Thoracic aorta (tissue), 2 donors: ENCODE measurements around the gene LDLR. TPM values are rescaled to one million over a fixed set of nuclear protein-coding genes. Genes with fewer than 3 reads are reported as not detected.

Experiments
- ATAC-seq: fragments of 150-250 bp; one replicate; pipeline ENCODE4 v1.8.0; 2017; ENCODE audit warnings: low read depth; ENCODE audit not compliant: insufficient number of reproducible peaks, low FRiP score
- DNase-seq: peaks from one replicate; pipeline ENCODE4 v3.0.0-alpha.2; 2020; ENCODE audit warnings: low spot score
- H3K27ac ChIP-seq, 2 donors: fragments of 200-600 bp; sonication (generic); 1 replicate in 1 of 2; 2 replicates in 1 of 2; pipeline ENCODE4 v1.5.1; 2016; ENCODE audit warnings: mild to moderate bottlenecking in 2 of 2, moderate library complexity in 2 of 2
- H3K27me3 ChIP-seq: fragments of 200-600 bp; sonication (generic); replicated peaks from 2 replicates; pipeline ENCODE4 v1.6.0; 2016; ENCODE audit warnings: mild to moderate bottlenecking; ENCODE audit not compliant: insufficient read depth
- H3K36me3 ChIP-seq: fragments of 200-600 bp; sonication (generic); one replicate; pipeline ENCODE4 v1.5.1; 2016
- H3K4me1 ChIP-seq, 2 donors: fragments of 200-600 bp; sonication (generic); 1 replicate in 1 of 2; 2 replicates in 1 of 2; pipeline versions ENCODE4 v1.5.1 to v1.6.0; 2016; ENCODE audit warnings: low read depth in 2 of 2, mild to moderate bottlenecking in 1 of 2; ENCODE audit not compliant: control insufficient read depth in 1 of 2
- H3K4me3 ChIP-seq: fragments of 200-600 bp; sonication (generic); 2 replicates; pipeline ENCODE4 v1.5.1; 2016; ENCODE audit warnings: mild to moderate bottlenecking
- H3K9me3 ChIP-seq: fragments of 200-600 bp; sonication (generic); 2 replicates; pipeline ENCODE4 v1.5.1; 2016
- total RNA-seq, 2 donors: library from RNA; depleted of rRNA; stranded (reverse); fragments of >200 nt; gene quantifications; one replicate each; pipeline versions ENCODE4 v1.1.0 to v1.2.3, GENCODE V29; 2016
- TF ChIP-seq, protein P1 (sequence below): fragments of 200-600 bp; sonication (generic); IDR thresholded peaks from one replicate; pipeline ENCODE4 v1.5.1; 2019; ENCODE audit warnings: antibody characterized with exemption

Gene LDLR
- total RNA-seq = 100 to 1,000 TPM in 1 of 2 donors, 10 to 100 TPM in 1; 39.8 to 108 TPM

DNA sequence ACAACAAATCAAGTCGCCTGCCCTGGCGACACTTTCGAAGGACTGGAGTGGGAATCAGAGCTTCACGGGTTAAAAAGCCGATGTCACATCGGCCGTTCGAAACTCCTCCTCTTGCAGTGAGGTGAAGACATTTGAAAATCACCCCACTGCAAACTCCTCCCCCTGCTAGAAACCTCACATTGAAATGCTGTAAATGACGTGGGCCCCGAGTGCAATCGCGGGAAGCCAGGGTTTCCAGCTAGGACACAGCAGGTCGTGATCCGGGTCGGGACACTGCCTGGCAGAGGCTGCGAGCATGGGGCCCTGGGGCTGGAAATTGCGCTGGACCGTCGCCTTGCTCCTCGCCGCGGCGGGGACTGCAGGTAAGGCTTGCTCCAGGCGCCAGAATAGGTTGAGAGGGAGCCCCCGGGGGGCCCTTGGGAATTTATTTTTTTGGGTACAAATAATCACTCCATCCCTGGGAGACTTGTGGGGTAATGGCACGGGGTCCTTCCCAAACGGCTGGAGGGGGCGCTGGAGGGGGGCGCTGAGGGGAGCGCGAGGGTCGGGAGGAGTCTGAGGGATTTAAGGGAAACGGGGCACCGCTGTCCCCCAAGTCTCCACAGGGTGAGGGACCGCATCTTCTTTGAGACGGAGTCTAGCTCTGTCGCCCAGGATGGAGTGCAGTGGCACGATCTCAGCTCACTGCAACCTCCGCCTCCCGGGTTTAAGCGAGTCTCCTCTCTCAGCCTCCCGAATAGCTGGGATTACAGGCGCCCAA lies at the start of gene LDLR:
Gene LDLR, plus strand, starts transcription at position 210 of the 760 bp plus-strand sequence. Its CDS starts 86 bp downstream, at position 296.
- H3K4me1 ChIP-seq = peaks cover 16 to 61% of the 10 kb centered on the region in 2 donors
- ATAC-seq = peak; percentile 0
- H3K27ac ChIP-seq = peak within 1 kb of the TSS; percentile 89 to 98
- no peaks in the 10 kb centered on the region for H3K9me3 ChIP-seq
- H3K4me3 ChIP-seq = peak within 1 kb of the TSS; percentile 78
- peak; percentile 71 for DNase-seq
- H3K36me3 ChIP-seq = no peaks in the 10 kb centered on the region
- H3K27me3 ChIP-seq = no peaks in the 10 kb centered on the region
- TF ChIP-seq, protein P1, sequence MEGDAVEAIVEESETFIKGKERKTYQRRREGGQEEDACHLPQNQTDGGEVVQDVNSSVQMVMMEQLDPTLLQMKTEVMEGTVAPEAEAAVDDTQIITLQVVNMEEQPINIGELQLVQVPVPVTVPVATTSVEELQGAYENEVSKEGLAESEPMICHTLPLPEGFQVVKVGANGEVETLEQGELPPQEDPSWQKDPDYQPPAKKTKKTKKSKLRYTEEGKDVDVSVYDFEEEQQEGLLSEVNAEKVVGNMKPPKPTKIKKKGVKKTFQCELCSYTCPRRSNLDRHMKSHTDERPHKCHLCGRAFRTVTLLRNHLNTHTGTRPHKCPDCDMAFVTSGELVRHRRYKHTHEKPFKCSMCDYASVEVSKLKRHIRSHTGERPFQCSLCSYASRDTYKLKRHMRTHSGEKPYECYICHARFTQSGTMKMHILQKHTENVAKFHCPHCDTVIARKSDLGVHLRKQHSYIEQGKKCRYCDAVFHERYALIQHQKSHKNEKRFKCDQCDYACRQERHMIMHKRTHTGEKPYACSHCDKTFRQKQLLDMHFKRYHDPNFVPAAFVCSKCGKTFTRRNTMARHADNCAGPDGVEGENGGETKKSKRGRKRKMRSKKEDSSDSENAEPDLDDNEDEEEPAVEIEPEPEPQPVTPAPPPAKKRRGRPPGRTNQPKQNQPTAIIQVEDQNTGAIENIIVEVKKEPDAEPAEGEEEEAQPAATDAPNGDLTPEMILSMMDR = no peak

DNA sequence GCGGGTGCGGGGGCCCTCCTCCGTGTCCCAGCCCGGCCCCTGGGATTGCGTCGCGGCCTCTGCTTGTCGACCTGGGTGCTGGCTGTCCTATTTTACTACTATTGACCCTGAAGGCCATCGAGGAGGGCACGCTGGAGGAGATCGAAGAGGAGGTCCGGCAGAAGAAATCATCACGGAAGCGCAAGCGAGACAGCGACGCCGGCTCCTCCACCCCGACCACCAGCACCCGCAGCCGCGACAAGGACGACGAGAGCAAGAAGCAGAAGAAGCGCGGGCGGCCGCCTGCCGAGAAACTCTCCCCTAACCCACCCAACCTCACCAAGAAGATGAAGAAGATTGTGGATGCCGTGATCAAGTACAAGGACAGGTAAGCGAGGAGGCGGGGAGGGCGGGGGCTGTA lies 48.1 kb upstream of the LDLR start:
- Histone ChIP-seq H3K36me3 (peaks cover 30% of the 10 kb centered on the region), H3K4me3 (no peak overlapping the region), H3K27me3 (no peaks in the 10 kb centered on the region), H3K27ac (no peak overlapping the region), H3K9me3 (no peaks in the 10 kb centered on the region), H3K4me1 (peaks cover 0 to 2% of the 10 kb centered on the region in 2 donors)
- no peak for DNase-seq
- no peak for ATAC-seq
- TF ChIP-seq, protein P1 = no peak

DNA sequence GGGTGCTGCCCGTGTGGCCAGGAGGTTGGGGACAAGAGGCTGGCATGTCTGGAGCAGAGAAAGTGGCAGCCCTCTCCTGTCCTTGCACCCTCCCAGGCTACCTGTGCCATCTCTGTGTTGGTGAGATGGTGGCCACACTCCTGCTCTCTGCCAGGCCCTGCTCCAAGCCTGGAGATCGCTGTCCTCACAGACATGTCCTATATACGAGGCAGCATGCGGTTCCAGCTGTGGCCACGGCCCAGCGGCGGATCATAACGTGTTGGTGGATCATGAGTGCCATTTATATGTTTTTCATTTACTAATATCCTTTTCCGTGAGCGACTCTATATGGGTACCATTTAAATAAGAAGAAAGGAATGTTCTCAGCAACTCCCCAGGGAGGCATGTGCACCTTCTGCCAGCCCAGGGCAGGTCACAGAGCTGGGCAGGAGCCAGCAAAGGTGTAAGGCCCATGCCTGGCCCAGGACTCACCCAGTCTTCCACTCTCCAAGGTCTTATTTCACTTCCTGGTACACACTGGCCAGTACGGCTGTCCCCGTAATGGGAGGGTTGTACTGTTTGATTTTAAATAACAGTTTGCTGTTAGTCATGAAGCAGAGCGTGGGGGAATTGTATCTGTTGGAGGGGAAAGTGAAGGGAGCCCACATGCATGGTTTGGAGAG lies 47.2 kb upstream of the LDLR start:
- DNase-seq (no peak), ATAC-seq (no peak)
- TF ChIP-seq, protein P1 = no peak
- Histone ChIP-seq H3K4me3 (no peak overlapping the region), H3K36me3 (peaks cover 30% of the 10 kb centered on the region), H3K27me3 (no peaks in the 10 kb centered on the region), H3K27ac (no peak overlapping the region), H3K4me1 (no peaks in the 10 kb centered on the region), H3K9me3 (no peaks in the 10 kb centered on the region)

DNA sequence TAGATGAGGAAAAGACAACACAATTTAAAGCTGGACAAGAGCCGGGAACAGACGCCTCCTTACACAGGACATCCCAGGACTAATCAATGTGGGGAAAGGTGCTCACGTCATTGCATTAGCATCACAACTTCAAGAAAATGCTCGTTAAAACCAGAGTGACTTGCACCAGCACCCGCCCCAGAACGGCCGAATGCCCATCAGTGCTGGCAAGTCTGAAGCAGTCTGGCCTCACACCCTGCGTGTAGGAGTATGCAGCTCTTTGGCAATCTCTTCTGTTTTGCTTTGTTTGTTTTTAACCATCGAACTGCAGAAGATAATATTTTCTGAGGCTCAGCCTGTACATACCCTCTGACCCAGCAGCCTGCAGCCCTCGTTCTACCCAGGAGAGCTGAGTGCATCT lies 44.8 kb upstream of the LDLR start:
- DNase-seq (no peak), ATAC-seq (no peak)
- H3K27me3 ChIP-seq = no peaks in the 10 kb centered on the region
- TF ChIP-seq, protein P1 = no peak
- no peaks in the 10 kb centered on the region for H3K9me3 ChIP-seq
- H3K36me3 ChIP-seq = peaks cover 17% of the 10 kb centered on the region
- H3K4me3 ChIP-seq = no peak overlapping the region
- H3K4me1 ChIP-seq = no peaks in the 10 kb centered on the region
- H3K27ac ChIP-seq = no peak overlapping the region

DNA sequence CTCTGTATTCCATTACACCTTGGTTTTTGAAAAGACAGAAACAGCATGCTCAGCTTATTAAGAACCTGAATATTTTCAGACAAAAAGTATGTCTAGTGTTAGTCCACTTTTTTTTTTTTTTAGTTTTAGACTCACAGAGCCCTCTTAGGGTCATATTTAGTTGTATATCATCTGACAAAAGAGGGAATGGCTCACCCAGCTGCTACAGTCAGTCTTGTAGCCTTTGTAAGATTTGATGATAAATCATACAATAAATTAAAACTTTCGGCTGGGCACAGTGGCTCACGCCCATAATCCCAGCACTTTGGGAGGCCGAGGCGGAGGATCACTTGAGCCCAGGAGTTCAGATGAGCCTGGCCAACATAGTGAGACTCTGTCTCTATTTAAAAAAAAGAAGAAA lies 43.7 kb upstream of the LDLR start:
- Histone ChIP-seq H3K4me1 (no peaks in the 10 kb centered on the region), H3K36me3 (peaks cover 17% of the 10 kb centered on the region), H3K27me3 (no peaks in the 10 kb centered on the region), H3K27ac (no peak overlapping the region), H3K9me3 (no peaks in the 10 kb centered on the region), H3K4me3 (no peak overlapping the region)
- TF ChIP-seq, protein P1 = no peak
- ATAC-seq (no peak), DNase-seq (no peak)
